Prostate gland (tissue), 2 donors: Measurements from ENCODE around the gene RPA1.

Source experiments
- POLR2AphosphoS5 ChIP-seq: sonication (generic); formaldehyde crosslinking; IDR thresholded peaks from one replicate; pipeline ENCODE4 v1.6.1; 2017; ENCODE audit warnings: antibody characterized with exemption
- TF ChIP-seq, protein P1 (sequence below), 4 experiments: fragments of 200-600 bp in 2 of 4; fragments of 450-650 bp in 2 of 4; sonication (generic) in 2 of 4; IDR thresholded peaks; 1 replicate in 3 of 4; 2 replicates in 1 of 4; pipeline ENCODE4 v1.5.1; 2016 to 2019; ENCODE audit warnings: antibody characterized with exemption in 4 of 4, mild to moderate bottlenecking in 2 of 4, moderate library complexity in 2 of 4

- TF ChIP-seq, protein P1, sequence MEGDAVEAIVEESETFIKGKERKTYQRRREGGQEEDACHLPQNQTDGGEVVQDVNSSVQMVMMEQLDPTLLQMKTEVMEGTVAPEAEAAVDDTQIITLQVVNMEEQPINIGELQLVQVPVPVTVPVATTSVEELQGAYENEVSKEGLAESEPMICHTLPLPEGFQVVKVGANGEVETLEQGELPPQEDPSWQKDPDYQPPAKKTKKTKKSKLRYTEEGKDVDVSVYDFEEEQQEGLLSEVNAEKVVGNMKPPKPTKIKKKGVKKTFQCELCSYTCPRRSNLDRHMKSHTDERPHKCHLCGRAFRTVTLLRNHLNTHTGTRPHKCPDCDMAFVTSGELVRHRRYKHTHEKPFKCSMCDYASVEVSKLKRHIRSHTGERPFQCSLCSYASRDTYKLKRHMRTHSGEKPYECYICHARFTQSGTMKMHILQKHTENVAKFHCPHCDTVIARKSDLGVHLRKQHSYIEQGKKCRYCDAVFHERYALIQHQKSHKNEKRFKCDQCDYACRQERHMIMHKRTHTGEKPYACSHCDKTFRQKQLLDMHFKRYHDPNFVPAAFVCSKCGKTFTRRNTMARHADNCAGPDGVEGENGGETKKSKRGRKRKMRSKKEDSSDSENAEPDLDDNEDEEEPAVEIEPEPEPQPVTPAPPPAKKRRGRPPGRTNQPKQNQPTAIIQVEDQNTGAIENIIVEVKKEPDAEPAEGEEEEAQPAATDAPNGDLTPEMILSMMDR (IDR thresholded peaks at IDR 0.05): no peak
- TF ChIP-seq POLR2AphosphoS5: no peak
Measured at GRCh38 chr17:1928976-1929375, 99.2 kb downstream of the RPA1 start.
